ENCODE results near the gene UBE2G1.
"Not testable (repeated sequence)": the region's sequence is repeated elsewhere in the genome, so short reads cannot be mapped to it uniquely, and the experiment has no call there.

UBE2G1 gene

DNA sequence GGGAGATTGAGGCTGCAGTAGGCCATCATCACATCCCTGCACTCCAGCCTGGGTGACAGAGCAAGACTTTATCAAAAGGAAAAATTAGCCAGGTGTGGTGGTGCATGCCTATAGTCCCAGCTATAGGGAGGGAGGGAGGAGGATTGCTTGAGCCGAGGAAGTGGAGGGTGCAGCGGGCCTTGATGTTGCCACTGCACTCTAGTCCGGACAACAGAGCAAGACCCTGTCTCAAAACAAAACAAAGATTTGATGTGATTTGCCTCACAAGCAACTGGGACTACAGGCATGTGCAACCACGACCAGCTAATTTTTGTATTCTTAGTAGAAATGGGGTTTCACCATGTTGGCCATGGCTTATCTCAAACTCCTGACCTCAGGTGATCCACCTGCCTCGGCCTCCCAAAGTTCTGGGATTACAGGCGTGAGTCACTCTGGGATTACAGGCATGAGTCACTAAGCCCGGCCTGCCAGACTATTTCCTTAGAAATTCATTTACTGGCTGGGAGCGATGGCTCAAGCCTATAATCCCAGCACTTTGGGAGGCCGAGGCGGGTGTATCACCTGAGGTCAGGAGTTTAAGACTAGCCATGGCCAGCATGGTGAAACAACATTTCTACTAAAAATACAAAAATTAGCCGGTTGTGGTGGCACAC, 11.5 kb downstream of the UBE2G1 start:
- Histone ChIP-seq H3K4me1 (ENCODE audit: low read length) (no peaks in the 10 kb centered on the region), H3K79me2 (ENCODE audit: low read length) (peaks cover 100% of the 10 kb centered on the region), H4K20me1 (ENCODE audit: insufficient read depth, low read length) (peaks cover 75% of the 10 kb centered on the region), H3K9me3 (replicated peaks; ENCODE audit: insufficient read depth, low read length) (no peaks in the 10 kb centered on the region), H3K9me2 (replicated peaks; ENCODE audit: insufficient read depth, low read length) (no peaks in the 10 kb centered on the region), H3K36me3 (replicated peaks; ENCODE audit: insufficient read depth, low read length) (no peaks in the 10 kb centered on the region), H3F3A (ENCODE audit: insufficient read depth, low read length) (peaks cover 5% of the 10 kb centered on the region; the same call in 1 of the 2 replicates), H3K9ac (ENCODE audit: low read length) (no peak overlapping the region), H3K27me3 (replicated peaks; ENCODE audit: insufficient read depth, low read length) (no peaks in the 10 kb centered on the region), H3K27ac (ENCODE audit: low read length) (no peak overlapping the region), H3K4me3 (ENCODE audit: low read length) (no peak overlapping the region), H3K4me2 (ENCODE audit: low read depth, low read length) (no peak overlapping the region), H2AFZ (ENCODE audit: low read length) (no peak overlapping the region)
- no peak for DNase-seq
- TF ChIP-seq, protein P1, sequence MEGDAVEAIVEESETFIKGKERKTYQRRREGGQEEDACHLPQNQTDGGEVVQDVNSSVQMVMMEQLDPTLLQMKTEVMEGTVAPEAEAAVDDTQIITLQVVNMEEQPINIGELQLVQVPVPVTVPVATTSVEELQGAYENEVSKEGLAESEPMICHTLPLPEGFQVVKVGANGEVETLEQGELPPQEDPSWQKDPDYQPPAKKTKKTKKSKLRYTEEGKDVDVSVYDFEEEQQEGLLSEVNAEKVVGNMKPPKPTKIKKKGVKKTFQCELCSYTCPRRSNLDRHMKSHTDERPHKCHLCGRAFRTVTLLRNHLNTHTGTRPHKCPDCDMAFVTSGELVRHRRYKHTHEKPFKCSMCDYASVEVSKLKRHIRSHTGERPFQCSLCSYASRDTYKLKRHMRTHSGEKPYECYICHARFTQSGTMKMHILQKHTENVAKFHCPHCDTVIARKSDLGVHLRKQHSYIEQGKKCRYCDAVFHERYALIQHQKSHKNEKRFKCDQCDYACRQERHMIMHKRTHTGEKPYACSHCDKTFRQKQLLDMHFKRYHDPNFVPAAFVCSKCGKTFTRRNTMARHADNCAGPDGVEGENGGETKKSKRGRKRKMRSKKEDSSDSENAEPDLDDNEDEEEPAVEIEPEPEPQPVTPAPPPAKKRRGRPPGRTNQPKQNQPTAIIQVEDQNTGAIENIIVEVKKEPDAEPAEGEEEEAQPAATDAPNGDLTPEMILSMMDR (IDR thresholded peaks at IDR 0.05; ENCODE audit: low read length) = no peak
- no peak for TF ChIP-seq EZH2phosphoT487 (IDR thresholded peaks at IDR 0.05; ENCODE audit: low read length)
- no peak for TF ChIP-seq EZH2 (optimal IDR thresholded peaks at IDR 0.05; ENCODE audit: low read depth, low read length)

DNA sequence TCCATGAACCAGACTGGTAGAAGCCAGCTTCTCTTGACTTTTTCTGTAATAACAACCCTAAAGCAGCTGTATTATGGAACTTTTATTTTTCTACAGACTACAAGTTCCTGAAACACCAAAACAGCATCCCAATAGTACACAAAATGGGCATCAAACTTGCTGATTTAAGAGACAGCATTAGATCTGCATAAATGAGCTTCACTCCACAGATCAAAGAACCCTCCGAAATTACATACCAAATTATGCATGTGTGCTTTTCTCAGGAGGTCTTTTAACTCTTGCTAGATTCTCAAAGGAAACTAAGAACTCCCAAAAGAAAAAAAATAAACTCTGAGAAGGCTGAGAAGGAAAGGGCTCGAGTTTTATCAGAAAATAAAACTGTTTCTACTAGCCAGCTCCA, 12.3 kb downstream of the UBE2G1 start:
- H3K9me3 ChIP-seq (replicated peaks; ENCODE audit: insufficient read depth, low read length) = no peaks in the 10 kb centered on the region
- H3K79me2 ChIP-seq (ENCODE audit: low read length) = peaks cover 100% of the 10 kb centered on the region
- no peaks in the 10 kb centered on the region for H3K4me1 ChIP-seq (ENCODE audit: low read length)
- H3F3A ChIP-seq (ENCODE audit: insufficient read depth, low read length) = peaks cover 5% of the 10 kb centered on the region; the same call in 1 of the 2 replicates
- no peak overlapping the region for H3K4me2 ChIP-seq (ENCODE audit: low read depth, low read length)
- no peak for DNase-seq
- no peaks in the 10 kb centered on the region for H3K36me3 ChIP-seq (replicated peaks; ENCODE audit: insufficient read depth, low read length)
- no peaks in the 10 kb centered on the region for H3K27me3 ChIP-seq (replicated peaks; ENCODE audit: insufficient read depth, low read length)
- H4K20me1 ChIP-seq (ENCODE audit: insufficient read depth, low read length) = peaks cover 71% of the 10 kb centered on the region
- TF ChIP-seq EZH2 (optimal IDR thresholded peaks at IDR 0.05; ENCODE audit: low read depth, low read length) (no peak), EZH2phosphoT487 (IDR thresholded peaks at IDR 0.05; ENCODE audit: low read length) (no peak)
- TF ChIP-seq, protein P1 (IDR thresholded peaks at IDR 0.05; ENCODE audit: low read length) = no peak
- H3K9me2 ChIP-seq (replicated peaks; ENCODE audit: insufficient read depth, low read length) = no peaks in the 10 kb centered on the region
- H3K4me3 ChIP-seq (ENCODE audit: low read length) = no peak overlapping the region
- no peak overlapping the region for H3K27ac ChIP-seq (ENCODE audit: low read length)
- no peak overlapping the region for H3K9ac ChIP-seq (ENCODE audit: low read length)
- no peak overlapping the region for H2AFZ ChIP-seq (ENCODE audit: low read length)

DNA sequence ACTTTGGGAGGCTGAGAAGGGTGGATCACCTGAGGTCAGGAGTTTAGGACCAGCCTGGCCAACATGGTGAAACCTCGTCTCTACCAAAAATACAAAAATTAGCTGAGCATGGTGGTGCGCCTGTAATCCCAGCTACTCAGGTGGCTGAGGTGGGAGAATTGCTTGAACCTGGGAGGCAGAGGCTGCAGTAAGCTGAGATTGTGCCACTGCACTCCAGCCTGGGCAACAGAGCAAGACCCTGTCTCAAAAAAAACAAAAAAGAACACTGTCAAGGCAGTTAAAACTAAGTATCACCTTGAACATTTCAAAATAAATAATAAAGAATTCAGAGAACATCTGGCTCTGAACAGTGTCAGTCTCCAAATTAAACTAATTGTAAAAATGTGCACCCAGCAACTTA, 16.3 kb downstream of the UBE2G1 start:
- H3K36me3 ChIP-seq (replicated peaks; ENCODE audit: insufficient read depth, low read length); DNase-seq: not testable (repeated sequence)
- peaks cover 71% of the 10 kb centered on the region for H4K20me1 ChIP-seq (ENCODE audit: insufficient read depth, low read length)

DNA sequence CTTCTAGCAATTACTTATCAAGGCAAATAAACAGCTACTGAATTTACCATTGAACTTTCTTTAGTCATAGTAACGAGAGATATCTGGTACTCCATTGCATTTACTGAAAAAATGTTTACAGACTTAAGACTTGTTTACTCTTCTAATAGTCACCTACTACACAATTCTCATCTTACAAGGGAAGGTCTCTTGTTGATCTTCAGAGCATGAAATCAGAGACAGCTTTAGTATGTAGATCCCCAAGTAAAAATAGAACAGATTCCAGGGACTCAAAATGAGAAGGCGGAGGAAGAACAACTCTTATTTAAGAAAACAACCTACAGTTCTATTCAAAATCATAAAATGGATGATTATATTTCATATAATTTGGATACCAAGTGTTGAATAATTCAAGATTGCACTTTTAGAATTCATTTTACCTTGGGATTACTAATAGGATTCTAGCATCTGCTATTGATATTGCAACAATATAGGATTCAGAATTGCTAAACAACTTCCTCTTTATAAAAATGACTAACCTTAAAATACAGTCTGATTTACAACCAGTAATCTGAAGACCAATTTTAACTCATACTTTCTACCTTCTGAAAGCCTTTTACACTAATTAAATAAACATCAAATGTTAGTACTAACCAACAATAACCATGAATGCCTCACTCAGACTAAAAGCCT, 20.8 kb downstream of the UBE2G1 start:
- Histone ChIP-seq H3K4me3 (ENCODE audit: low read length) (no peak overlapping the region), H3K9me3 (replicated peaks; ENCODE audit: insufficient read depth, low read length) (no peaks in the 10 kb centered on the region), H3K79me2 (ENCODE audit: low read length) (peaks cover 98% of the 10 kb centered on the region), H3K4me1 (ENCODE audit: low read length) (peaks cover 14% of the 10 kb centered on the region), H3K4me2 (ENCODE audit: low read depth, low read length) (no peak overlapping the region), H3K27ac (ENCODE audit: low read length) (no peak overlapping the region), H3K9ac (ENCODE audit: low read length) (no peak overlapping the region), H3K27me3 (replicated peaks; ENCODE audit: insufficient read depth, low read length) (no peaks in the 10 kb centered on the region), H2AFZ (ENCODE audit: low read length) (no peak overlapping the region), H3F3A (ENCODE audit: insufficient read depth, low read length) (no peaks in the 10 kb centered on the region; the same call in 1 of the 2 replicates), H3K36me3 (replicated peaks; ENCODE audit: insufficient read depth, low read length) (no peaks in the 10 kb centered on the region; the same call in 1 of the 2 replicates), H4K20me1 (ENCODE audit: insufficient read depth, low read length) (peaks cover 74% of the 10 kb centered on the region), H3K9me2 (replicated peaks; ENCODE audit: insufficient read depth, low read length) (no peaks in the 10 kb centered on the region)
- TF ChIP-seq, protein P1 (IDR thresholded peaks at IDR 0.05; ENCODE audit: low read length) = no peak
- no peak for DNase-seq

More for the DNA sequence above, 16.3 kb downstream of the UBE2G1 start:
- not testable (repeated sequence) for H2AFZ ChIP-seq (ENCODE audit: low read length); H3K9me2 ChIP-seq (replicated peaks; ENCODE audit: insufficient read depth, low read length); H3K27ac ChIP-seq (ENCODE audit: low read length); H3K9me3 ChIP-seq (replicated peaks; ENCODE audit: insufficient read depth, low read length); H3K4me3 ChIP-seq (ENCODE audit: low read length); H3K27me3 ChIP-seq (replicated peaks; ENCODE audit: insufficient read depth, low read length); H3F3A ChIP-seq (ENCODE audit: insufficient read depth, low read length); H3K9ac ChIP-seq (ENCODE audit: low read length); H3K4me1 ChIP-seq (ENCODE audit: low read length); H3K4me2 ChIP-seq (ENCODE audit: low read depth, low read length)
- peaks cover 98% of the 10 kb centered on the region for H3K79me2 ChIP-seq (ENCODE audit: low read length)

Data from MM.1S (cell line).